Neuronal stem cell (in vitro differentiated cells): ENCODE data around the gene TTC16.

ENCODE experiments used
- DNase-seq: peaks from one replicate; pipeline ENCODE4 v3.0.0-alpha.2; 2013; ENCODE audit warnings: low spot score
- H2AFZ ChIP-seq: one replicate; pipeline ENCODE4 v1.6.1; 2013; ENCODE audit warnings: mild to moderate bottlenecking, low read length, inconsistent platforms
- H2AK5ac ChIP-seq: 2 replicates; pipeline ENCODE4 v1.6.1; 2013; ENCODE audit warnings: low read depth, mild to moderate bottlenecking, inconsistent platforms, low read length, moderate library complexity, mixed read lengths
- H2BK120ac ChIP-seq: 2 replicates; pipeline ENCODE4 v1.6.1; 2013; ENCODE audit warnings: low read depth, mild to moderate bottlenecking, inconsistent platforms, low read length, moderate library complexity, mixed read lengths
- H2BK12ac ChIP-seq: one replicate; pipeline ENCODE4 v1.6.1; 2013; ENCODE audit warnings: low read length, inconsistent platforms
- H2BK15ac ChIP-seq: 2 replicates; pipeline ENCODE4 v1.6.1; 2013; ENCODE audit warnings: mild to moderate bottlenecking, low read length, inconsistent platforms, mixed read lengths
- H2BK5ac ChIP-seq: one replicate; pipeline ENCODE4 v1.6.1; 2013; ENCODE audit warnings: inconsistent platforms, mild to moderate bottlenecking, low read length, moderate library complexity
- H3K14ac ChIP-seq: one replicate; pipeline ENCODE4 v1.6.1; 2013; ENCODE audit warnings: low read length, inconsistent platforms
- H3K18ac ChIP-seq: 2 replicates; pipeline ENCODE4 v1.6.1; 2013; ENCODE audit warnings: low read length, inconsistent platforms
- H3K23ac ChIP-seq: 2 replicates; pipeline ENCODE4 v1.6.1; 2013; ENCODE audit warnings: low read depth, mild to moderate bottlenecking, mixed read lengths, low read length, inconsistent platforms; ENCODE audit not compliant: poor library complexity
- H3K27ac ChIP-seq: replicated peaks from 3 replicates; pipeline ENCODE4 v1.5.1; 2013; ENCODE audit warnings: low read length, inconsistent platforms
- H3K27me3 ChIP-seq, 3 experiments: 2 replicates each; pipeline ENCODE4 v1.6.1; 2013; ENCODE audit warnings: low read length in 3 of 3, mild to moderate bottlenecking in 2 of 3, inconsistent platforms in 1 of 3, low read depth in 1 of 3, mixed read lengths in 1 of 3, moderate library complexity in 1 of 3; ENCODE audit not compliant: control insufficient read depth in 3 of 3, insufficient read depth in 3 of 3
- H3K36me3 ChIP-seq, 2 donors: replicated peaks in 1 of 2; 2 replicates each; pipeline ENCODE4 v1.6.1; 2013; ENCODE audit warnings: low read length in 2 of 2; ENCODE audit not compliant: control insufficient read depth in 2 of 2, insufficient read depth in 2 of 2
- H3K4ac ChIP-seq: 2 replicates; pipeline ENCODE4 v1.6.1; 2013; ENCODE audit warnings: inconsistent platforms, mild to moderate bottlenecking, low read length, moderate library complexity
- H3K4me1 ChIP-seq, 2 donors: 1 replicate in 1 of 2; 2 replicates in 1 of 2; pipeline ENCODE4 v1.6.1; 2013; ENCODE audit warnings: low read length in 2 of 2, low read depth in 1 of 2; ENCODE audit not compliant: control insufficient read depth in 2 of 2, insufficient read depth in 1 of 2
- H3K4me2 ChIP-seq: one replicate; pipeline ENCODE4 v1.6.1; 2013; ENCODE audit warnings: mild to moderate bottlenecking, low read length, inconsistent platforms; ENCODE audit not compliant: insufficient read depth, poor library complexity, severe bottlenecking
- H3K4me3 ChIP-seq, 2 donors: 2 replicates each; pipeline ENCODE4 v1.5.1; 2013; ENCODE audit warnings: low read length in 2 of 2, mild to moderate bottlenecking in 2 of 2, inconsistent platforms in 1 of 2, moderate library complexity in 1 of 2
- H3K79me1 ChIP-seq: one replicate; pipeline ENCODE4 v1.6.1; 2013; ENCODE audit warnings: low read depth, mild to moderate bottlenecking, inconsistent platforms, low read length, moderate library complexity
- H3K9ac ChIP-seq: one replicate; pipeline ENCODE4 v1.6.1; 2013; ENCODE audit warnings: mild to moderate bottlenecking, low read depth, low read length, inconsistent platforms; ENCODE audit not compliant: poor library complexity
- H3K9me3 ChIP-seq, 2 donors: replicated peaks in 1 of 2; 2 replicates each; pipeline versions ENCODE3 to v1.6.1; 2013; ENCODE audit warnings: low read length in 2 of 2, mild to moderate bottlenecking in 2 of 2, inconsistent platforms in 1 of 2, low read depth in 1 of 2, mixed read lengths in 1 of 2, moderate library complexity in 1 of 2; ENCODE audit not compliant: control insufficient read depth in 2 of 2, insufficient read depth in 1 of 2
- H4K8ac ChIP-seq: one replicate; pipeline ENCODE4 v1.6.1; 2013; ENCODE audit warnings: low read depth, mild to moderate bottlenecking, inconsistent platforms, low read length, moderate library complexity
- H4K91ac ChIP-seq: one replicate; pipeline ENCODE4 v1.6.1; 2013; ENCODE audit warnings: low read length, low read depth, mild to moderate bottlenecking, inconsistent platforms; ENCODE audit not compliant: poor library complexity
- WGBS, 2 donors: extraction: QIAGEN DNeasy Blood & Tissue Kit; methylation state at CpG; one replicate each; pipeline ENCODE4 v1.1.7; 2013; ENCODE audit warnings: missing lambda C conversion rate in 2 of 2, mixed read lengths in 1 of 2; ENCODE audit not compliant: insufficient read length in 2 of 2, insufficient replicate concordance in 1 of 2; ENCODE audit errors: extremely low coverage in 2 of 2; 5-methylcytosine and 5-hydroxymethylcytosine counted together

The TTC16 gene

GRCh38 chr9:127712867-127713266, 3.0 kb upstream of the TTC16 start:
- WGBS, 2 donors = no CpG with 5 or more reads among the region's 10 CpGs
- Histone ChIP-seq H2BK15ac (peak overlapping the region; percentile 27), H3K4me2 (no peak overlapping the region), H3K23ac (no peak overlapping the region), H3K4ac (no peak overlapping the region), H3K9me3 (peaks cover 0 to under 1% of the 10 kb centered on the region in 2 donors), H3K4me1 (peaks cover 6 to 28% of the 10 kb centered on the region in 2 donors), H3K18ac (peak overlapping the region; percentile 18), H2AK5ac (peak overlapping the region; percentile 78), H3K36me3 (no peaks in the 10 kb centered on the region), H2AFZ (no peak overlapping the region), H3K27ac (no peak overlapping the region), H3K4me3 (no peak overlapping the region), H3K27me3 (peaks cover 0 to 10% (median 0%) of the 10 kb centered on the region in 3 experiments), H2BK5ac (peak overlapping the region; percentile 39), H3K9ac (no peak overlapping the region), H4K8ac (no peak overlapping the region), H3K14ac (peak overlapping the region; percentile 91), H2BK120ac (no peak overlapping the region), H2BK12ac (no peak overlapping the region), H3K79me1 (peaks cover 4% of the 10 kb centered on the region), H4K91ac (no peak overlapping the region)
- no peak for DNase-seq

- Histone ChIP-seq H3K9ac (no peak overlapping the region), H3K4me2 (peak overlapping the region; percentile 43), H3K23ac (no peak overlapping the region), H2BK12ac (peak overlapping the region; percentile 46), H2AK5ac (peak overlapping the region; percentile 25), H3K36me3 (no peaks in the 10 kb centered on the region), H3K79me1 (peaks cover 4% of the 10 kb centered on the region), H3K27ac (no peak overlapping the region), H2BK5ac (no peak overlapping the region), H2BK15ac (no peak overlapping the region), H2AFZ (no peak overlapping the region), H3K4me1 (peaks cover 6 to 28% of the 10 kb centered on the region in 2 donors), H3K27me3 (peaks cover 0 to 10% (median 0%) of the 10 kb centered on the region in 3 experiments), H3K14ac (peak overlapping the region; percentile 3), H3K9me3 (no peaks in the 10 kb centered on the region), H2BK120ac (no peak overlapping the region), H4K91ac (no peak overlapping the region), H3K18ac (no peak overlapping the region), H4K8ac (no peak overlapping the region), H3K4ac (no peak overlapping the region), H3K4me3 (peak overlapping the region; percentile 54 to 69)
- DNase-seq = no peak
- WGBS, 2 donors = no CpG with 5 or more reads among the region's 19 CpGs
Measured at GRCh38 chr9:127714020-127714750, 1.7 kb upstream of the TTC16 start.

- H3K4ac ChIP-seq = no peak overlapping the region
- H2BK12ac ChIP-seq = no peak overlapping the region
- H3K14ac ChIP-seq = no peak overlapping the region
- no peaks in the 10 kb centered on the region for H3K36me3 ChIP-seq
- H3K27me3 ChIP-seq = peaks cover 0 to 10% (median 0%) of the 10 kb centered on the region in 3 experiments
- peak overlapping the region; percentile 93 for H3K4me2 ChIP-seq
- H3K9ac ChIP-seq = peak overlapping the region; percentile 83
- peak overlapping the region; percentile 75 for H3K23ac ChIP-seq
- H3K79me1 ChIP-seq = peaks cover 4% of the 10 kb centered on the region
- no peak overlapping the region for H3K27ac ChIP-seq
- H3K4me1 ChIP-seq = peaks cover 6 to 28% of the 10 kb centered on the region in 2 donors
- no peak overlapping the region for H2BK15ac ChIP-seq
- H2BK5ac ChIP-seq = no peak overlapping the region
- H3K18ac ChIP-seq = peak overlapping the region; percentile 19
- no peak overlapping the region for H4K91ac ChIP-seq
- no peaks in the 10 kb centered on the region for H3K9me3 ChIP-seq
- H2BK120ac ChIP-seq = no peak overlapping the region
- no CpG with 5 or more reads among the region's 44 CpGs for WGBS, 2 donors
- DNase-seq = no peak
- no peak overlapping the region for H4K8ac ChIP-seq
- no peak overlapping the region for H2AK5ac ChIP-seq
- H3K4me3 ChIP-seq = peak overlapping the region; percentile 69 to 85
- H2AFZ ChIP-seq = peak overlapping the region; percentile 95
Measured at GRCh38 chr9:127714951-127715469, 869 bp upstream of the TTC16 start.

GRCh38 chr9:127716412-127716811, 533 bp downstream of the TTC16 start:
- no peaks in the 10 kb centered on the region for H3K36me3 ChIP-seq
- H2AFZ ChIP-seq = peak overlapping the region; percentile 95
- H3K4ac ChIP-seq = no peak overlapping the region
- H2AK5ac ChIP-seq = peak overlapping the region; percentile 90
- H3K4me3 ChIP-seq = peak overlapping the region in 1 of 2 donors; percentile 69
- peak overlapping the region; percentile 93 for H3K4me2 ChIP-seq
- no peak overlapping the region for H3K9ac ChIP-seq
- H3K79me1 ChIP-seq = peaks cover 4% of the 10 kb centered on the region
- no peak overlapping the region for H2BK5ac ChIP-seq
- H4K8ac ChIP-seq = no peak overlapping the region
- H3K9me3 ChIP-seq = no peaks in the 10 kb centered on the region
- no peak overlapping the region for H3K27ac ChIP-seq
- no peak for DNase-seq
- peak overlapping the region; percentile 56 for H3K14ac ChIP-seq
- H2BK12ac ChIP-seq = no peak overlapping the region
- no CpG with 5 or more reads among the region's 9 CpGs for WGBS, 2 donors
- H3K4me1 ChIP-seq = peaks cover 6 to 21% of the 10 kb centered on the region in 2 donors
- H3K23ac ChIP-seq = peak overlapping the region; percentile 43
- H3K27me3 ChIP-seq = peaks cover 0 to 10% (median 0%) of the 10 kb centered on the region in 3 experiments
- H2BK120ac ChIP-seq = no peak overlapping the region
- H4K91ac ChIP-seq = no peak overlapping the region
- peak overlapping the region; percentile 85 for H3K18ac ChIP-seq
- H2BK15ac ChIP-seq = peak overlapping the region; percentile 20
